OCI-LY1 (cell line): Measurements from ENCODE around the gene AP2A1.

Source experiments
- EZH2 ChIP-seq: fragments of 200-600 bp; sonication (generic), shearing (Covaris generic); IDR thresholded peaks from 2 replicates; pipeline ENCODE4 v1.8.0; 2017; ENCODE audit warnings: borderline replicate concordance, mixed run types, mild to moderate bottlenecking, antibody characterized with exemption, low read length, moderate library complexity, mixed read lengths
- TF ChIP-seq, protein P1 (sequence below): fragments of 200-600 bp; sonication (generic), shearing (Covaris generic); IDR thresholded peaks from 2 replicates; pipeline ENCODE4 v1.5.1; 2017; ENCODE audit warnings: mild to moderate bottlenecking, antibody characterized with exemption, low read length, moderate library complexity, mixed read lengths

DNA sequence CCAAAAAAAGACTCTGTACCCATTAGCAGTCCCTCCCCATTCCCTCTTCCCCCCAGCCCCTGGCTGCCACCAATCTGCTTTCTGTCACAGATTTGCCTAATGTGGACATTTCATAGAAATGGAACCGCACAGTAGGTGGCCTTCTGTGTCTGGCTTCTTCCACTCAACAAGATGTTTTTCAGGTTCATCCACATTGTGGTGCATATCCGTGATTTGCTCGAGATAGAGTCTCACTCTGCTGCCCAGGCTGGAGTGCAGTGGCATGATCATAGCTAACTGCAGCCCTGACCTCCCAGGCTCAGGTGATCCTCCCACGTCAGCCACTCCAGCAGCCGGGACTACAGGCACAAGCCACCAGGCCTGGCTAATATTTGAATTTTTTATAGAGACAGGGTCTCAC, 20.9 kb downstream of the AP2A1 start:
- TF ChIP-seq, protein P1, sequence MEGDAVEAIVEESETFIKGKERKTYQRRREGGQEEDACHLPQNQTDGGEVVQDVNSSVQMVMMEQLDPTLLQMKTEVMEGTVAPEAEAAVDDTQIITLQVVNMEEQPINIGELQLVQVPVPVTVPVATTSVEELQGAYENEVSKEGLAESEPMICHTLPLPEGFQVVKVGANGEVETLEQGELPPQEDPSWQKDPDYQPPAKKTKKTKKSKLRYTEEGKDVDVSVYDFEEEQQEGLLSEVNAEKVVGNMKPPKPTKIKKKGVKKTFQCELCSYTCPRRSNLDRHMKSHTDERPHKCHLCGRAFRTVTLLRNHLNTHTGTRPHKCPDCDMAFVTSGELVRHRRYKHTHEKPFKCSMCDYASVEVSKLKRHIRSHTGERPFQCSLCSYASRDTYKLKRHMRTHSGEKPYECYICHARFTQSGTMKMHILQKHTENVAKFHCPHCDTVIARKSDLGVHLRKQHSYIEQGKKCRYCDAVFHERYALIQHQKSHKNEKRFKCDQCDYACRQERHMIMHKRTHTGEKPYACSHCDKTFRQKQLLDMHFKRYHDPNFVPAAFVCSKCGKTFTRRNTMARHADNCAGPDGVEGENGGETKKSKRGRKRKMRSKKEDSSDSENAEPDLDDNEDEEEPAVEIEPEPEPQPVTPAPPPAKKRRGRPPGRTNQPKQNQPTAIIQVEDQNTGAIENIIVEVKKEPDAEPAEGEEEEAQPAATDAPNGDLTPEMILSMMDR: no peak
- no peak for TF ChIP-seq EZH2
